ENCODE data around the gene ATF1. TPM values are rescaled to one million over a fixed set of nuclear protein-coding genes. Genes with fewer than 3 reads are reported as not detected.
"Not testable (repeated sequence)": the region's sequence is repeated elsewhere in the genome, so short reads cannot be mapped to it uniquely, and the experiment has no call there.

Gene ATF1
- total RNA-seq, 1 donor from 2014 or later = 30.3 TPM

DNA sequence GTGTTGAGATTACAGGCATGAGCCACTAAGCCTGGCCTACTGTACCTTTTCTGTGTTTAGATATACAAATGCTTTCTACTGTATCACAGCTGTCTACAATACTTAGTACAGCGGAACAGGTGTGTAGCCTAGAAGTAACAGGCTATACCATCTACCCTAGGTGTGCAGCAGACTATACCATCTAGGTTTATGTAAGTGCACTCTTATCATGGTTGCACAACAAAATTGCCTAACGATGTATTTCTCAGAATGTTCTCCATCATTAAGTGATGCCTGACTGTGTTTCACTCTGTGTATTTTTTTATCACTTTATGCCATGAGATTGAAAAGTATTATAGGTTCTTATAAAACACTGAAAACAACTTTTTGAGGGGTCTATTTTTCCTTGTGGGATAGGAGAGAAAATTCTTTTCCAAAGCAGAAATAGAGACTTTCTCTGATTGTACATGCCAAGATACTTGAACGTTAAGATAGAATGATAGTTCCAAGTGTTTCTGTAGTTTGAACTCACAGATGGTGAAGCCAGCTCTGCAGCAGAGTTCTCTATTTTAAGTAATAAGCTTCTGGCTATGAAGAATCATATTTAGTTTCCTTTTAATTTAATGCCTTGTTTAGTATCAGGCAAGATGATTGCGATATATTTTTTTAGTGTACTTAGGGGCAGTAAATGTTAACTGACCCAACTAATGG is 95.9 kb downstream of the ATF1 start:
- Mint-ChIP-seq H3K36me3 (ENCODE audit: unreplicated experiment) (no peaks in the 10 kb centered on the region), H3K27me3 (ENCODE audit: unreplicated experiment) (peaks cover 23% of the 10 kb centered on the region), H3K9me3 (ENCODE audit: unreplicated experiment) (peaks cover 10% of the 10 kb centered on the region), H3K4me1 (ENCODE audit: unreplicated experiment) (peaks cover 3% of the 10 kb centered on the region), H3K27ac (ENCODE audit: unreplicated experiment) (no peak overlapping the region), H3K4me3 (ENCODE audit: unreplicated experiment) (no peak overlapping the region)
- no peak for DNase-seq (ENCODE audit: extremely low spot score, unreplicated experiment)
- TF ChIP-seq, protein P1, sequence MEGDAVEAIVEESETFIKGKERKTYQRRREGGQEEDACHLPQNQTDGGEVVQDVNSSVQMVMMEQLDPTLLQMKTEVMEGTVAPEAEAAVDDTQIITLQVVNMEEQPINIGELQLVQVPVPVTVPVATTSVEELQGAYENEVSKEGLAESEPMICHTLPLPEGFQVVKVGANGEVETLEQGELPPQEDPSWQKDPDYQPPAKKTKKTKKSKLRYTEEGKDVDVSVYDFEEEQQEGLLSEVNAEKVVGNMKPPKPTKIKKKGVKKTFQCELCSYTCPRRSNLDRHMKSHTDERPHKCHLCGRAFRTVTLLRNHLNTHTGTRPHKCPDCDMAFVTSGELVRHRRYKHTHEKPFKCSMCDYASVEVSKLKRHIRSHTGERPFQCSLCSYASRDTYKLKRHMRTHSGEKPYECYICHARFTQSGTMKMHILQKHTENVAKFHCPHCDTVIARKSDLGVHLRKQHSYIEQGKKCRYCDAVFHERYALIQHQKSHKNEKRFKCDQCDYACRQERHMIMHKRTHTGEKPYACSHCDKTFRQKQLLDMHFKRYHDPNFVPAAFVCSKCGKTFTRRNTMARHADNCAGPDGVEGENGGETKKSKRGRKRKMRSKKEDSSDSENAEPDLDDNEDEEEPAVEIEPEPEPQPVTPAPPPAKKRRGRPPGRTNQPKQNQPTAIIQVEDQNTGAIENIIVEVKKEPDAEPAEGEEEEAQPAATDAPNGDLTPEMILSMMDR (IDR thresholded peaks at IDR 0.05) = no peak

DNA sequence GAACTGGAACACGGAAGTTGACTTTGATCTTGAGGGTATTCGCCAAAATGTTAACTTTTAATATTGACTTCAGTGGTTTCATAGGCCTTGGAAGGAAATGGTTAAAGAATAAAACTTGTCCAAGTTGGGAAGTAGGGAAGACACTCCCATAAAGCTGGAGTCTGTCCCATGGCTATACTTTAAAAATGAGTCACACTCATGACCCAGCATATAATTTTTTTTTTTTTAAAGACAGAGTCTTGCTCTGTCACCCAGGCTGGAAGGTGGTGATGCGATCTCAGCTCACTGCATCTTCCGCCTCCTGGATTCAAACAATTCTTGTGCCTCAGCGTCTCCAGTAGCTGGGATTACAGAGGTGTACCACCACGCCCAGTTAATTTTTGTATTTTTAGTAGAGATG is 98.4 kb downstream of the ATF1 start:
- Mint-ChIP-seq H3K27ac (ENCODE audit: unreplicated experiment) (no peak overlapping the region), H3K4me3 (ENCODE audit: unreplicated experiment) (no peak overlapping the region), H3K4me1 (ENCODE audit: unreplicated experiment) (peaks cover 3% of the 10 kb centered on the region), H3K9me3 (ENCODE audit: unreplicated experiment) (peaks cover 13% of the 10 kb centered on the region), H3K27me3 (ENCODE audit: unreplicated experiment) (peaks cover 16% of the 10 kb centered on the region), H3K36me3 (ENCODE audit: unreplicated experiment) (no peaks in the 10 kb centered on the region)
- no peak for DNase-seq (ENCODE audit: extremely low spot score, unreplicated experiment)
- TF ChIP-seq, protein P1 (IDR thresholded peaks at IDR 0.05) = no peak

DNA sequence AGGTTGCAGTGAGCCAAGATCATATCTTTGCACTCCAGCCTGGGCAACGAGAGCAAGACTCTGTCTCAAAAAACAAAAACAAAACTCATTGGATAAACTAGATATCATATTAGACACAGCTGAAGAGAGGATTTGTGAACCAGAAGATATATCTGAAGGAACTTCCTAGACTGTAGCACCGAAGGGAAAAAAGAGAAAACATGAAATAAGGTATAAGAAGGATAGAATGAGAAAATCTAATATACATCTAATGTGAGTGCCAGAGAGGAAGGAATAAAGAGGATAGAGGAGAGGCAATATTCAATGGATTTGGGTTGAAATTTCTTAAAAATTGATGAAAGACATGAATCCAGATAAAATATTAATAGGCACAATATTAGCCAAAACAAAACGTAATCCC is 101.4 kb downstream of the ATF1 start:
- H3K4me3 Mint-ChIP-seq (ENCODE audit: unreplicated experiment) = no peak overlapping the region
- TF ChIP-seq, protein P1 (IDR thresholded peaks at IDR 0.05) = no peak
- no peaks in the 10 kb centered on the region for H3K36me3 Mint-ChIP-seq (ENCODE audit: unreplicated experiment)
- DNase-seq (ENCODE audit: extremely low spot score, unreplicated experiment) = no peak
- H3K4me1 Mint-ChIP-seq (ENCODE audit: unreplicated experiment) = peaks cover 3% of the 10 kb centered on the region
- H3K27ac Mint-ChIP-seq (ENCODE audit: unreplicated experiment) = no peak overlapping the region
- peaks cover 28% of the 10 kb centered on the region for H3K9me3 Mint-ChIP-seq (ENCODE audit: unreplicated experiment)
- peaks cover 19% of the 10 kb centered on the region for H3K27me3 Mint-ChIP-seq (ENCODE audit: unreplicated experiment)

DNA sequence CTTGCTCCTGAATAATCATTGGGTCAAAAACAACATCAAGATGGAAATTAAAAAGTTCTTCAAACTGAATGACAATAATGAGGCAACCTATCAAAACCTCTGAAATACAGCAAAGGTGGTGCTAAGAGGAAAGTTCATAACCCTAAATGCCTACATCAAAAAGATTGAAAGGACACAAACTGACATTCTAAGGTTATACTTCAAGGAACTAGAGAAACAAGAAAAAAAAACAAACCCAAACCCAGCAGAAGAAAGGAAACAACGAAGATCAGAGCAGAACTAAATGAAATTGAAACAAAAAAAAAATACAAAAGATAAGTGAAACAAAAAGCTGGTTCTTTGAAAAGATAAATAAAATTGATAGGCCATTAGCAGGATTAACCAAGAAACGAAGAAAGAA is 105.0 kb downstream of the ATF1 start:
- not testable (repeated sequence) for H3K4me3 Mint-ChIP-seq (ENCODE audit: unreplicated experiment)
- H3K9me3 Mint-ChIP-seq (ENCODE audit: unreplicated experiment) = peaks cover 37% of the 10 kb centered on the region

More for the DNA sequence above, 105.0 kb downstream of the ATF1 start:
- H3K27me3 Mint-ChIP-seq (ENCODE audit: unreplicated experiment) = peaks cover 21% of the 10 kb centered on the region
- not testable (repeated sequence) for H3K4me1 Mint-ChIP-seq (ENCODE audit: unreplicated experiment); H3K27ac Mint-ChIP-seq (ENCODE audit: unreplicated experiment); H3K36me3 Mint-ChIP-seq (ENCODE audit: unreplicated experiment); DNase-seq (ENCODE audit: extremely low spot score, unreplicated experiment)

Other genes starting within 250 kb of the ATF1 start
- gene TMPRSS12, start 78.8 kb downstream of the ATF1 start, total RNA-seq = not detected in 2 replicates
- not detected in 2 replicates for gene HIGD1C, start 188.4 kb downstream of the ATF1 start, total RNA-seq

Measured in osteocyte (in vitro differentiated cells).